Posterior vena cava (tissue), 2 donors: ENCODE measurements around the gene GRK7. TPM values are rescaled to one million over a fixed set of nuclear protein-coding genes. Genes with fewer than 3 reads are reported as not detected.
"Not testable (repeated sequence)": the region's sequence is repeated elsewhere in the genome, so short reads cannot be mapped to it uniquely, and the experiment has no call there.

Experiments used
- DNase-seq: peaks from one replicate; pipeline ENCODE4 v3.0.0-alpha.2; 2020; ENCODE audit warnings: low spot score
- intact Hi-C, 2 donors: fragments of 100-400 bp; cut with DNase I; formaldehyde crosslinking; loops; one replicate each; pipeline versions ENCODE4 v1.14.1 to v1.14.2; 2022 to 2023
- total RNA-seq, 2 donors: library from RNA; stranded (reverse); fragmentation: NEBNext Ultra II Directional; extraction: Animal tissue kit (Norgen Biotek cat#: 25700); gene quantifications; one replicate each; pipeline ENCODE4 v1.2.1, GENCODE V29; 2021
- donor health status: DM: yes; HTN: yes; CAD: no.
- donor health status: DM: yes; HTN: yes; CAD: no.

Gene GRK7
- total RNA-seq, 2 donors from 2014 or later = 0.14 TPM; not detected in 1

DNA sequence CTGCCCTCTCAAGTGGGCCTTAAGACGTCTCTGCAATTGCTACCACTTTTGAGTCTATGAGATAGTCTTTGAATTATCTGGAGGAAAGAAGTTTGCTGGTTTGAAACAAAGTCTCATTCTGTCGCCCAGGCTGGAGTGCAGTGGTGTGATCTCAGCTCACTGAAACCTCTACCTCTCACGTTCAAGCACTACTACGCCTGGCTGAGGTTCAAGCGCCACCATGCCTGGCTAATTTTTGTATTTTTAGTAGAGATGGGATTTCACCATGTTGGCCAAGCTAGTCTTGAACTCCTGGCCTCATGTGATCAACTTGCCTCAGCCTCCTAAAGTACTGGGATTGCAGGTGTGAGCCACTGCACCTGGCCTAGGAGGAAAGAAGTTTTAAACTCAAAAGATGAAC, 25.5 kb downstream of the GRK7 start:
- intact Hi-C loops = not testable (repeated sequence)
- peak; percentile 20 for DNase-seq

GRCh38 chr3:141789281-141789680, 26.1 kb downstream of the GRK7 start:
- intact Hi-C loops = no loop called here
- peak; percentile 26 for DNase-seq

GRCh38 chr3:141790171-141790570, 27.0 kb downstream of the GRK7 start:
- intact Hi-C loops = no loop called here
- DNase-seq = peak; percentile 34

DNA sequence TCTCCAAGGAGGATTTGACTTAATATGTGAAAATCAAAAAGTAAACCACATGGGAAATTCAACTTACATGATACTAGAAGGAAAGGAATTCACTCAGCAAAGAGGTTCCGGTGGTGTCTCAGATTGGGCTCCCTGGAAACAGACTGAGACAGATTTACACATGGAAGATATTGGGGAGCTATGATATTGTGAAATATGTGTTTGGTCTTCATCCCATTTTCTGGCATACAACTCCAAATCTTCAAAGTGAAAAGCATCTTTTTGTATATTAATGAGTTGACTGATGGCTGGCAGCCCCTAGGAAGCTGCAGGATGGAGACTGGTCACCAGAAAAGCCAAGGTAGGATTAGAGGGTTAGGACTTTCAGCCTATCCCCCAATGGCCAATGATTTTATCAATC, 29.3 kb downstream of the GRK7 start:
- intact Hi-C loops = no loop called here
- no peak for DNase-seq

- intact Hi-C loops = no loop called here
- peak; percentile 63 for DNase-seq
Observed at GRCh38 chr3:141793476-141794260, 30.5 kb downstream of the GRK7 start.

GRCh38 chr3:141795276-141795675, 32.1 kb downstream of the GRK7 start:
- intact Hi-C loops = loop anchor here in 1 of 2 donors (5.0 kb wide), 1 partner anchor 82 kb away; the partner anchor contains the start of gene ATP1B3
- no peak for DNase-seq

DNA sequence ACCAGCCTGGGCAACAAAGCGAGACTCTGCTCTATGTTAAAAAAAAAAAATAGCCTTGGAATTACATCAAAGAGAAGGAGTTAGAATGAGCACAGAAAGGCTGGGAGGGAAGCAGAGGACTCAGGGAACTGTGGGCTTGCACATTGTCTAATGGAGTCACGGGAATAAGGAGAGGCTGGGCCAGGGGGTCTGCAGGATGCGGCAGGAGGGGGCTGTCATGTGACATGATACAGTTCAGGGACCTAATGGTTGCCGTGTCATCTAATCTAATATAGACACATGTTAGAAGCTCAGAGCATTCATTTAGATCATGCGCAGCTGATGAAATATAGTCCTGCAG, 32.5 kb downstream of the GRK7 start:
- intact Hi-C loops = loop anchor here in 1 of 2 donors (5.0 kb wide), 1 partner anchor 82 kb away; the partner anchor contains the start of gene ATP1B3
- peak; percentile 64 for DNase-seq

DNA sequence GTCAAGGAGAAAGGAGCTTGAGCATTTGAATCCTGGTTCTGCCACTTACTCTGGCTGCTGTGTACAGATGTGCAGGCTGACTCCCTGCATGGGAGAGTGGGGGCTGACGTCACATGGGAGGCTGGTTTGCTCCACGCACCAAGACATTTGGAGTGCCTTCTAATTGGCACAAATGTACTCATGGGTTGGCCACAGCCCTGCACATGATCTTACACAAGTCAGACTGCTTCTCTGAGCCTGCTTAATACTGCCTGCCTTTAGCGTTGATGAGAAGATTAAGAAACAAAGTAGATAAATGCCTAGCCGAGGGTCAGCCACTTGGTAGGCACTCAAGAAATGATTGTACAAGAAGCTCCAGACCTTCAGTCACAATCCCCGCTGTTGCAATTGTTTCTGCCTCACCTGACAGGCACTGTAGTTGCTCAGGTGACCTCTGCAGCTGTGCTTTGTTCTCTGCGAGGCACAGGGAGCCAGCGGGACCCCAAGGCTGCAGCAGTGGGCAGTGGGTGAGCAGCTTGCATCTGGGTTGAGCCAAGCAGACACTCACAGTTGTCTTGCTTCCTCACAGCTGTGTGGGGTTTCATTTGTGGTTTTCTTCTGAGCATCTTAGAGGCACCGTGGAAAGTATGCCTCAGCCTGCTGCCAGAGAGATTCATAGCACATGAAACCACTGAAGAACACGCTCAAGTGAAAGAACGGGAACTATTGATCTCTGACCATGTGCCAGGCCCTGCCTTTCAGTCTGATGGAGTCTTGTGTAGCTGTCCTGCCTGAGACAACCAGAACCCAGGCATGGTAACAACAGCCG, 33.1 kb downstream of the GRK7 start:
- DNase-seq = no peak
- intact Hi-C loops = loop anchor here in 1 of 2 donors (5.0 kb wide), 1 partner anchor 81 kb away; the partner anchor contains the start of gene ATP1B3

DNA sequence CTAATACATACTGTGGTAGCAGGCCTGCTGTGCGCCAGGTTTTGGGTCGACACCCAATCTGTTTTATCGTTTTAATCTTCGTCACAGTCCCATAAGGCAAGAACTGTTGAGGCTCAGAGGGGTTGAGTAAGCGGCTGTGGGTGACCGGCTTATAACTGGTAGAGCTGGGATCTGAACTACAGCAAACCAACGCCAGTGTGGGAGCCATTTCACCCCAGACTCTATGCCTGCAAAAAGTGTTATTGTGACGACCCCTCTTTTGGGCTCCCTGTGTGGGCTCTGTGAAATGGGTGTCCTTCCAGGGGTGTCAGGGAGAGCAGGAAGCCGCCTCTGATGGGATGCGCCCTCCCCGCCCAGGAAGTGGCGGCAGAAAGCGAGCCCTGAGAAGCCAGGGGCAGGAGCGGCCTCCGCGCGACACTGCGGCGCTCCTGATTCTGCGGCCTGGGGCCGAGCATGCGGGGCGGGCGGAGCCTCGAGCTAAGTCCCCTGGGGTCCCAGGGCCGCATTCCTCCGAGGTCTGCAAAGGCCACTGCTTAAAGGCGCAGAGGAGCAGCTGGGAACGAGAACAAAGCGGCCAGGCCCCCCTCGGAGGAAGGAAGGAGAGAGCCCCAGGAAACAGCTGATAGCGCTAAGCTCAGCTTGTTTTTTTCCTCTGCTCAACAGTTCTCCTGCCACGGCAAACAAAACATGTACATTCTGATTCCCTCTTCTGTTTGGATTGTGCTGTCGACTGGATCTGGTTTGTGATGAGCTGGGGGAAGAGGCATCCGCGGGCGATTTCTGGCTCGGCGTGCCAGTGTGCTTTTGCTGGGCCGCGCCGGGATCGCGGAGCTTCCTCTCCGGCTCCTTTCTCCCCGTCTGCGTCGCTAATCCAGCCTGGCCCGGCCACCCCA, 33.9 kb downstream of the GRK7 start:
- intact Hi-C loops = loop anchor here in 1 of 2 donors (5.0 kb wide), 1 partner anchor 80 kb away; the partner anchor contains the start of gene ATP1B3
- DNase-seq = peak; percentile 86

DNA sequence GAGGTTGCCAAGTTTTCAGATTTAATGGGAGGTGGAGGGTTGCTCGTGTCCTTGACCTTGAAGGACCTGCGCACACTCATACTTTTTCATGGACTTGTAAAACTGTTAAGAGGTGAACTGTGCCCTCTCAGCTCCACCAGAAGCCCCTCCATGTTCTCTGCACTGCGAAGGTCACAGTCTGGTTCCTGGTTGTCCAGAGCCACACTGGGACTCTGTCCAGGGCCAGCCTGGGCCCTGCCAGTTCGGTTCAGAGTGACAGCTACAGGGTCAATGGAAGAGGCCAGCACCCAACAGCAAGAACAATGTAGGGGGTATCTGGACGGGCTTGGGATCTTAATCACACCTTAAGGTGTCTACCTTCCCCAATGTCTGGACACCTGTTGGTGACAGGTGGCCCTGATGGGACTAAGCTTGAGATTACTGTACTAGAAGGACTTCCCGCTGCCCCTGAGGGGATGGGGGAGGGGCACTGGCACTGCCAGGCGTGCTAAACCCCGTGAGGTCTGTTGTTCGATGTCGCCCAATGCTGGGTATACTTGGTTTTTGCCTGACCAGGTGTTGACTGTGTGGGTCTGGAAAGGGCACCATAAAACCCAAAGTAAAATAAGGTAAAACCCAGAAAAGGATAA, 34.7 kb downstream of the GRK7 start:
- no peak for DNase-seq
- intact Hi-C loops = loop anchor here in 1 of 2 donors (5.0 kb wide), 1 partner anchor 79 kb away; the partner anchor contains the start of gene ATP1B3

DNA sequence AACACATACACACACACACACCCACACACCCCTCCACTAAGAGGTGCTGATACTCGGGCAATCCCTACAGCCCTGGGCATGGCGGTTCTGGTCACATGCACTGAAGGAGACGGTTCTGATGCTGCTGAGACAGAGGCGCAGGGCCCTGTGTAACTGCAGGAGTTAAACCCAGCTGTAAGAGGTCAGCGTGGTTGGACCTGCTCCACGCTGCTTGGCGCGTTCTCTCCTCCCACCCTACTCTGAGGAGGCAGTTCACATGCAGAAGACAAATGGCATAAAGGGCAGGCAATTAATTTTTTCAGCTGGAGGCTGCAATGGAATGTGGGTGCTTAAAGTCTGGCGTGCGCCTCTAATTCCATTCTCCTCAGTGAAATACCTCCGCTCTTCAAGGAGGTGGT, 35.2 kb downstream of the GRK7 start:
- intact Hi-C loops = loop anchor here in 1 of 2 donors (5.0 kb wide), 1 partner anchor 79 kb away; the partner anchor contains the start of gene ATP1B3
- DNase-seq = no peak

GRCh38 chr3:141802316-141803077, 39.3 kb downstream of the GRK7 start:
- intact Hi-C loops = no loop called here
- DNase-seq = no peak

DNA sequence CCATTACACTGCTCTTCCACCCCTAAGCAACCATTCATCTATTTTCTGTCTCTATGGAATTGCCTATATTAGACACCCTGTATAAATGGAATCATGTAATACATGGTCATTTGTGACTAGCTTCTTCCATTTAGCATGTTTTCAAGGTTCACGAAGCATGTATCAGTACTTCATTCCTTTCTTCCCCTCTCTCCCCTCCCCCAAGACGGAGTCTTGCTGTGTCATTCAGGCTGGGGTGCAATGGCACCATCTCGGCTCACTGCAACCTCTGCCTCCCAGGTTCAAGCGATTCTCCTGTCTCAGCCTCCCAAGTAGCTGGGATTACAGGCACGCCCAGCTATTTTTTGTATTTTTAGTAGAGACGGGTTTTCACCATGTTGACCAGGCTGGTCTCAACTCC, 40.3 kb downstream of the GRK7 start:
- DNase-seq, intact Hi-C loops: not testable (repeated sequence)

- no peak for DNase-seq
Observed at GRCh38 chr3:141804447-141804777, 41.2 kb downstream of the GRK7 start.

DNA sequence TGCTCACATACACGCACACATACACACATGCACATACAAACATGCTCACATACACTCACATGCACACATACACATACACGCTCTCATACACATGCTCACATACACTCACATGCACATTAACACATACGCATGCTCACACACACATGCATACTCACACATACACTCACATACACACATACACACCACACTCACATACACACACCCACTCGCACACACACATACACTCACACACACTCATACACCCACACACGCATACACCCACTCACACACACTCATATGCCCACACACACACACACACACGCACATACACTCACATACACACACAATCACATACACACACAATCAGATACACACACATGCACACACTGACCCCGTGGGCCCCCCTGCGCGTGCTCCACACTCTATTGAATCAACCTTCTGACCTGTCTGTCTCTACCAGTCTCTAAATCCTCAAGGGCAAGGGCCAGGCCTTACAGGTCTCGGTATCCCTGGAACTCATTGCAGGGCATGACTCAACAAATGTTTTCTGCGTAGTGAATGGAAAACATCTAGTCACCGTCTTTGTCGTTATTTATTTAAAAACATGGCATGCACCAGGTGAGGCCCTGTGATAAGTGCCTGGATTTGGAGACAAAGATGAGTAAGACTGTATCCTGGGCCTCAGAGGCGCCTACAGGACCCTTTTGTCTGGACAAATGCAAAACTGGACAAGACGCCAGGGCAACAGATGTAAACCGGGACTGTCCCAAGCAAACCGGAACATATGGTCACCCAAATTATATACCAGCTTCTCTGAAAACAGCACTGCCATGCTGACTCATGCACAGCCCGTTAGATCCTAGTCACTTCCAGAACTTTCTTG, 41.8 kb downstream of the GRK7 start:
- no peak for DNase-seq
- intact Hi-C loops = loop anchor here in 1 of 2 donors (5.0 kb wide), 1 partner anchor 578 kb away; no protein-coding TSS in a partner anchor

More at GRCh38 chr3:141804447-141804777, 41.2 kb downstream of the GRK7 start:
- intact Hi-C loops = no loop called here

DNA sequence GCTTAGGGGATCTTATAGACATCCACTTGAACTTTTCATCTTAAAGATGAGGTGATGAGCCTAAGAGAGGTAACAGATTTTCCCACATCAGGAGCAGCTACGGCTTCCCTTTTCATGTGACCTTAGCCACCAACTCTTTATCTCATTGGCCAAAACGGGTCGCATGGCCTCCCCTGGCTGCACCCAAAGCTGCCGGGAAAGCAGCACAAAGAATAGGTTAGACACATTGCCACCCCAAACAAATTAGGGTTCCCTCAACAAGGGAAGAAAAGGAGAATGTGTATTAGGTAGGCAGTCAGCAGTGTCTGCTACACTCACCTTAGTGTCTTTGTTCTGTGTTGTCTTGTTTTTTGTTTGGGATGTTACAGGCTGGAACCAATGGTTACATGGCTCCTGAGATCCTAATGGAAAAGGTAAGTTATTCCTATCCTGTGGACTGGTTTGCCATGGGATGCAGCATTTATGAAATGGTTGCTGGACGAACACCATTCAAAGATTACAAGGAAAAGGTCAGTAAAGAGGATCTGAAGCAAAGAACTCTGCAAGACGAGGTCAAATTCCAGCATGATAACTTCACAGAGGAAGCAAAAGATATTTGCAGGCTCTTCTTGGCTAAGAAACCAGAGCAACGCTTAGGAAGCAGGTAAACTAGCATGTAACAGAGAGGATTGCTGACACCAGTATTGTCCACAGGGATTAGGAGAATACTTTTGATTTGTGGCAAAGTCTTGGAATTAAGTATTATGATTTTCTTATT, 44.2 kb downstream of the GRK7 start:
- DNase-seq = no peak
- intact Hi-C loops = loop anchor here in 1 of 2 donors (5.0 kb wide), 1 partner anchor 580 kb away; no protein-coding TSS in a partner anchor
